HUES48 (cell line): ENCODE results near the gene MCRIP1.

Experiments
- H3K27ac ChIP-seq: one replicate; pipeline ENCODE4 v1.7.0; 2013; ENCODE audit warnings: low read depth, low read length, inconsistent platforms
- H3K27me3 ChIP-seq: 2 replicates; pipeline ENCODE4 v1.6.1; 2013; ENCODE audit warnings: mild to moderate bottlenecking, low read length; ENCODE audit not compliant: control insufficient read depth, insufficient read depth
- H3K36me3 ChIP-seq: 2 replicates; pipeline ENCODE4 v1.6.1; 2013; ENCODE audit warnings: low read length; ENCODE audit not compliant: control insufficient read depth, insufficient read depth
- H3K4me1 ChIP-seq: 2 replicates; pipeline ENCODE4 v1.6.1; 2013; ENCODE audit warnings: mild to moderate bottlenecking, low read length; ENCODE audit not compliant: control insufficient read depth, insufficient read depth
- H3K4me3 ChIP-seq: 2 replicates; pipeline ENCODE4 v1.5.1; 2013; ENCODE audit warnings: mild to moderate bottlenecking, low read depth, low read length
- H3K9ac ChIP-seq: 2 replicates; pipeline ENCODE4 v1.6.1; 2013; ENCODE audit warnings: mild to moderate bottlenecking, low read depth, low read length, moderate library complexity
- H3K9me3 ChIP-seq: 2 replicates; pipeline ENCODE4 v1.6.1; 2013; ENCODE audit warnings: low read length; ENCODE audit not compliant: control insufficient read depth, insufficient read depth

The MCRIP1 gene

DNA sequence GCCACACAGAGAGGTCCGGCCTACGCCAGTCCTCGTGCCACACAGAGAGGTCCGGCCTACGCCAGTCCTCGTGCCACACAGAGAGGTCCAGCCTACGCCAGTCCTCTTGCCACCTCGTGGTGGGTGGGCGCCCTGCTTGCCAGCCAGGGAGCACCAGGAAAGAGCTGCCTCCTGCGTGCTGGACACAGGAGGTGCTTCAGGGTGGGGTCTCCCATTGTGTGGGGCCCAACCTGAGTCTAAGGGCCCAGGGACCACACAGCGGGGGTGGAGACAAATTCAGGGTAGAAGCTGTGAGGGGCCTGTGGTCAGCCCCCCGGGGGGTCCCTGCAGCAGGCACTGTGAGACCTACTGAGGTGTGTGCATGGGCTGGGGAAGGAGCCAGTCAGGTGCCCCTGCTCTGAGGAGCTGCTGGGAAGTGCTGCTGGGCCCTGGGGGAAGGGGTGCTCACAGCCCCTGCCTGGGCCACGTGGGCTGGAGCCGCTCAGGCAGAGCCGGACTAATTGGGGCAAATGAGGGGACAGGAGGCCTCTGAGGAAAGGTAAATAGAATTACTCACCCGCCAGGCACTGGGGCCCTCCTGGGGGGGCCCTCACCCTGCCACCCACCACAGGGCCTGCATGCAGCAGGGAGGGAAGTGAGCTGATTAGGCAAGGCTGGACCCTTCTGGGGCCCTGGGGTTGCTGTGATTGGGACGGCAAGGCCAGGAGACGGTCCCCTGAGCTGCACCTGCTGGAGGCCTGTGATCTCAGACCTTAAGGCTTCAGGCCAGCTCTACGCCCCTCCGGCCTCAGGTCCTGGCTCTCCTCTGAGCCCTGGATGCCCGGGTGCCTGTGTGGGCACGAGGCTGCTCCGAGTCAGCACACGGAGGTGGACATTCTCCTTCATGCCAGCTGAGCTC, 18.1 kb downstream of the MCRIP1 start:
- Histone ChIP-seq H3K36me3 (no peaks in the 10 kb centered on the region), H3K9me3 (no peaks in the 10 kb centered on the region), H3K4me1 (no peaks in the 10 kb centered on the region), H3K9ac (no peak overlapping the region), H3K4me3 (no peak overlapping the region), H3K27ac (no peak overlapping the region), H3K27me3 (no peaks in the 10 kb centered on the region)

DNA sequence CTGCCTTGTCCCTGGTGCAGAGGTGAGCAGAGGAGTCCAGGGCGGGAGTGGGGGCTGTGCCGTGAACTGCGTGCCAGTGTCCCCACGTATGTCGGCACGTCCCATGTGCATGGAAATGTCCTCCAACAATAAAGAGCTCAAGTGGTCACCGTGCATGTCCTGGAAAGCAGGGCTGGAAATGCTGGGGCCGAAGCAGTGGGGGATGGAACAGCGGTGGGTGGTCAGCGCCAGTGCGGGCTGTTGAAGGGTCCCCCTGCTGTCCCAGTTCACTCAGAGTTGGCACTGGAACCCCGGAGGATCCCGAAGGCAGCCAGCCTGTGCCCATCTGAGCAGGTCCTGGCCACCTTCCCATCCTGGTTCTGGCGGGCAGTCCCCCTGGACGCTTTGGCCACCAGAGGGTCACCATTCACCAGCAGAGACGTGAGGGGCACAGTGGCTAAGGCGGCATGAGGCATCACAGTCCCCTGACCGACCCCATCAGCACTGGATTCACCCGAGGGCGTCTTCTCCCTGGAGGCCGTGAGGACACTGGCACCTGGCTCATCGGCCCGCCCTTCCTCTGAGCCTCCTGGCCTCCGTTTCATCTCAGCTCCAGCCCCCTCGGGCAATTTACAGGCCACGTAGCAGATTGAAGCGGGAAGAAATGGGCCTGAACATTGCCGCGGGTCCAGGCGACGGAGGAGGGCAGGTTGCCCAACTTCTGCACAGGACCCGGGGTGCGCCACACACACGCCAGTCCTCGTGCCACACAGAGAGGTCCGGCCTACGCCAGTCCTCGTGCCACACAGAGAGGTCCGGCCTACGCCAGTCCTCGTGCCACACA, 19.0 kb downstream of the MCRIP1 start:
- Histone ChIP-seq H3K4me3 (no peak overlapping the region), H3K9me3 (no peaks in the 10 kb centered on the region), H3K36me3 (no peaks in the 10 kb centered on the region), H3K4me1 (no peaks in the 10 kb centered on the region), H3K27ac (no peak overlapping the region), H3K27me3 (no peaks in the 10 kb centered on the region), H3K9ac (no peak overlapping the region)

DNA sequence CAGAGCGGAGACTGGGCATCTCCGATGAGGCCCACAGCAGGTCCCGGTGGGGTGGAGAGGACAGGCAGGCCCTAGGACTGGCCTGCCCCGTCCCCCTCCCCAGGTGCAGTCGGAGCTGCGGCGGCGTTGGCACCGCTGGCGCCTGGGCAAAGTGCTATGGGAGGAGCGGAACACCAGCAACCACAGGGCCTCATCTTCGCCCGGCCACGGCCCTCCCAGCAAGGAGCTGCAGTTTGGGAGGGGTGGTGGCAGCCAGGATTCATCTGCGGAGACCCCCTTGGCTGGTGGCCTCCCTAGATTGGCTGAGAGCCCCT, 19.8 kb downstream of the MCRIP1 start:
- H3K9ac ChIP-seq: no peak overlapping the region
- H3K36me3 ChIP-seq: no peaks in the 10 kb centered on the region
- H3K27me3 ChIP-seq: no peaks in the 10 kb centered on the region
- no peak overlapping the region for H3K27ac ChIP-seq
- no peaks in the 10 kb centered on the region for H3K4me1 ChIP-seq
- no peaks in the 10 kb centered on the region for H3K9me3 ChIP-seq
- no peak overlapping the region for H3K4me3 ChIP-seq

DNA sequence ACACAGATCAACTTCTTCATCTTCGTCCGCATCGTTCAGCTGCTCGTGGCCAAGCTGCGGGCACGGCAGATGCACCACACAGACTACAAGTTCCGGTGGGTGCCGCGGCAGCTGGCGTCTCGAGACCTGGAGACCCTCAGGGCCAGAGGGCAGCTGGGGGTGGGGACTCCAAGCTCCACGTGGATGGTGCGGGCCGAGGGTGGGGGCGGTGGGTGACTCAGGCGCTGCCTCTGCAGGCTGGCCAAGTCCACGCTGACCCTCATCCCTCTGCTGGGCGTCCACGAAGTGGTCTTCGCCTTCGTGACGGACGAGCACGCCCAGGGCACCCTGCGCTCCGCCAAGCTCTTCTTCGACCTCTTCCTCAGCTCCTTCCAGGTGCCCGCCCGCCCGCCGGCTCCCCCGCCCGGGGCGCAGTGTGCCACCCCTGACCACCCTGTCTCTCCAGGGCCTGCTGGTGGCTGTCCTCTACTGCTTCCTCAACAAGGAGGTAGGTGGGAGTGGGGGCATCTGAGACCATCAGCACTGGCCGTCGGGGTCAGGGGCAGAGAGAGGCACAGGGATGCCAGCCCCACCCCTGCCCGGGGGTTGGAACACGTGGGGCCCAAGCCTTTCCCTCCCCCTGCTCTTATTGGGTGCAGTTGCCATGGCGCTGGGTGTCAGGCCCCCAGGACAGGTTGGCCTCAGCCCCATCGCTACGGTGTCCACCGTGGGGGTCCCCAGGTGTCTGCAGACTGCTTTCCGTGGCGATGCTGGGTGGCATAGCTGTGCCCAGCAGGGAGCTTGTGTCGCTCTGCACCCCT, 20.3 kb downstream of the MCRIP1 start:
- no peaks in the 10 kb centered on the region for H3K36me3 ChIP-seq
- no peaks in the 10 kb centered on the region for H3K9me3 ChIP-seq
- H3K9ac ChIP-seq: no peak overlapping the region
- H3K4me3 ChIP-seq: no peak overlapping the region
- no peaks in the 10 kb centered on the region for H3K27me3 ChIP-seq
- H3K4me1 ChIP-seq: no peaks in the 10 kb centered on the region
- no peak overlapping the region for H3K27ac ChIP-seq

DNA sequence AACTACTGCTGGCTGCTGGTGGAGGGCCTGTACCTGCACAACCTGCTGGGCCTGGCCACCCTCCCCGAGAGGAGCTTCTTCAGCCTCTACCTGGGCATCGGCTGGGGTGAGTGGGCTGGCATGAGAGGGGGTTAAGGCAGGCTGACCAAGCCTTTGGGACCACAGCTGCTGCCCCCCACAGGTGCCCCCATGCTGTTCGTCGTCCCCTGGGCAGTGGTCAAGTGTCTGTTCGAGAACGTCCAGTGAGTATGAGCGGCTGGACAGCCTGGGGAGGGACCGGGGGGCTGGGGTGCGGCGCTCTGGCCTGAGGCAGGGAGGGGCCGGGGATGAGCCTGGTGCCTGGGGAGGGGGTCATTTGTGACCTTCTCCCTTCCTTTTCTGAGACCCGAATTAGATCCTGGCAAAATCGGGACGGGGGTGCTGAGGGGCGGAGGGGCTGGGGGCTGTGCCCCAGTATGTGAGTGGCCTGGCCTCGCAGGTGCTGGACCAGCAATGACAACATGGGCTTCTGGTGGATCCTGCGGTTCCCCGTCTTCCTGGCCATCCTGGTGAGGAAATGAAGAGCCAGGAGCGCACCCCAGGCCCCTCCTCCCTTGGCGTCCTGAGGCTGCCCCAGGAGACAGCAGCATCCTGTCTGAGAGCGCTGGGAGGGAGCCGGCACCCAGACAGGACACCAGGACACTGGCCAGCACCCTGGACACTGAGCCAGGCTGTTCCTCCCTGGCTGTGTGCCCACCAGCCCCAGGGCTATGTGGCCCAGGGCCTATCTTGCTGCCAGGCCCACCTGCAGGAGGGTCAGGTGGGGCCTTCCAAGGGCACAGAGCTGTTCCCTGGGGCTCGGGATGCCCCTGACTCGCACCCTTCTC, 21.2 kb downstream of the MCRIP1 start:
- Histone ChIP-seq H3K27me3 (peaks cover 5% of the 10 kb centered on the region; the same call in 1 of the 2 replicates), H3K9me3 (no peaks in the 10 kb centered on the region), H3K4me1 (no peaks in the 10 kb centered on the region), H3K27ac (no peak overlapping the region), H3K36me3 (no peaks in the 10 kb centered on the region), H3K9ac (no peak overlapping the region), H3K4me3 (no peak overlapping the region)

DNA sequence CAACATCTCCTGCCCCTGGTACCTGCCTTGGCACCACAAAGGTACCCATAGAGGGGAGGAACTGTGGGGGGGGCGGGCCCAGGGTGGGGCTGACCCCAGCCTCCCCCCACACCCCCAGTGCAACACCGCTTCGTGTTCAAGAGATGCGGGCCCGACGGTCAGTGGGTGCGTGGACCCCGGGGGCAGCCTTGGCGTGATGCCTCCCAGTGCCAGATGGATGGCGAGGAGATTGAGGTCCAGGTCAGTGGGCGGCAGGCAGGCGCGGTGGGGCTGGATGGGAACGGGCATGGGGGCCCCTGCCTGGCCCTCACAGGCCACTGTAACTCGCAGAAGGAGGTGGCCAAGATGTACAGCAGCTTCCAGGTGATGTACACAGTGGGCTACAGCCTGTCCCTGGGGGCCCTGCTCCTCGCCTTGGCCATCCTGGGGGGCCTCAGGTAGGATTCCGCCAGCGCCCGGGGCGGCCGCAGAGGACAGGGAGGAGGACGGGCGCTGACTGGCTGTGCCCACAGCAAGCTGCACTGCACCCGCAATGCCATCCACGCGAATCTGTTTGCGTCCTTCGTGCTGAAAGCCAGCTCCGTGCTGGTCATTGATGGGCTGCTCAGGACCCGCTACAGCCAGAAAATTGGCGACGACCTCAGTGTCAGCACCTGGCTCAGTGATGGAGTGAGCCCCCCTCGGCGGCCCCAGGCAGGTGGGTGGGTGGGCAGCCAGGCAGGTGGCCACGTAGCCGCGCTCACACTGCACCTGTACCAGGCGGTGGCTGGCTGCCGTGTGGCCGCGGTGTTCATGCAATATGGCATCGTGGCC, 22.0 kb downstream of the MCRIP1 start:
- Histone ChIP-seq H3K36me3 (no peaks in the 10 kb centered on the region), H3K27ac (no peak overlapping the region), H3K9ac (no peak overlapping the region)

DNA sequence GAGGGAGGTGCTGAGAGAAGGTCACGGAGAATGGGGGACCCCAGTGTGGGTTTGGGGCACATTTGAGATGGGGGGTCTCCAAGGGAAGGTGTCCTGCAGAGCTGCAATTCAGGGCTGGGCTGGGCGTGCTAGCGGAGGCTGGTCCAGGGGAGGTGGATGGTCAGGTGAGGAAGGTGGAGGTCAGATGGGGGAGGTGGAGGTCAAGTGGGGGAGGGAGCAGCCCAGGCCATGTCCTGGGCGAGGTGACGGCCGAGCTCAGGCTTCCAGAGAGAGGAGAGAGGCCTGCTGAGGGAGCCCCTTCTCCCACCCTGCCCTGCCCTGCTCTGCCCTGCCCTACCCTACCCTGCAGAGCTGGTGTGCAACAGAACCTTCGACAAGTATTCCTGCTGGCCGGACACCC, 22.6 kb downstream of the MCRIP1 start:
- Histone ChIP-seq H3K9me3 (no peaks in the 10 kb centered on the region), H3K27ac (no peak overlapping the region), H3K27me3 (peaks cover 18% of the 10 kb centered on the region), H3K4me1 (no peaks in the 10 kb centered on the region), H3K4me3 (no peak overlapping the region), H3K36me3 (no peaks in the 10 kb centered on the region), H3K9ac (no peak overlapping the region)

More for the DNA sequence above, 22.0 kb downstream of the MCRIP1 start:
- Histone ChIP-seq H3K4me1 (no peaks in the 10 kb centered on the region), H3K27me3 (peaks cover 12% of the 10 kb centered on the region), H3K4me3 (no peak overlapping the region), H3K9me3 (no peaks in the 10 kb centered on the region)

DNA sequence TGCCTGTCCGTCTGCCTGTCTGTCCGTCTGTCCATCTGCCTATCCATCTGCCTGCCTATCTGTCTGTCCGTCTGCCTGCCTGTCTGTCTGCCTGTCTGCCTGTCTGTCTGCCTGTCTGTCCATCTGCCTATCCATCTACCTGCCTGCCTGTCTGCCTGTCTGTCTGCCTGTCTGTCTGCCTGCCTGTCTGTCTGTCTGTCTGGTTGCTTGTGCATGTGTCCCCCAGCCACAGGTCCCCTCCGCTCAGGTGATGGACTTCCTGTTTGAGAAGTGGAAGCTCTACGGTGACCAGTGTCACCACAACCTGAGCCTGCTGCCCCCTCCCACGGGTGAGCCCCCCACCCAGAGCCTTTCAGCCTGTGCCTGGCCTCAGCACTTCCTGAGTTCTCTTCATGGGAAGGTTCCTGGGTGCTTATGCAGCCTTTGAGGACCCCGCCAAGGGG, 23.5 kb downstream of the MCRIP1 start:
- Histone ChIP-seq H3K9ac (no peak overlapping the region), H3K27me3 (peaks cover 25% of the 10 kb centered on the region), H3K9me3 (no peaks in the 10 kb centered on the region), H3K4me1 (no peaks in the 10 kb centered on the region), H3K4me3 (no peak overlapping the region), H3K36me3 (no peaks in the 10 kb centered on the region), H3K27ac (no peak overlapping the region)

DNA sequence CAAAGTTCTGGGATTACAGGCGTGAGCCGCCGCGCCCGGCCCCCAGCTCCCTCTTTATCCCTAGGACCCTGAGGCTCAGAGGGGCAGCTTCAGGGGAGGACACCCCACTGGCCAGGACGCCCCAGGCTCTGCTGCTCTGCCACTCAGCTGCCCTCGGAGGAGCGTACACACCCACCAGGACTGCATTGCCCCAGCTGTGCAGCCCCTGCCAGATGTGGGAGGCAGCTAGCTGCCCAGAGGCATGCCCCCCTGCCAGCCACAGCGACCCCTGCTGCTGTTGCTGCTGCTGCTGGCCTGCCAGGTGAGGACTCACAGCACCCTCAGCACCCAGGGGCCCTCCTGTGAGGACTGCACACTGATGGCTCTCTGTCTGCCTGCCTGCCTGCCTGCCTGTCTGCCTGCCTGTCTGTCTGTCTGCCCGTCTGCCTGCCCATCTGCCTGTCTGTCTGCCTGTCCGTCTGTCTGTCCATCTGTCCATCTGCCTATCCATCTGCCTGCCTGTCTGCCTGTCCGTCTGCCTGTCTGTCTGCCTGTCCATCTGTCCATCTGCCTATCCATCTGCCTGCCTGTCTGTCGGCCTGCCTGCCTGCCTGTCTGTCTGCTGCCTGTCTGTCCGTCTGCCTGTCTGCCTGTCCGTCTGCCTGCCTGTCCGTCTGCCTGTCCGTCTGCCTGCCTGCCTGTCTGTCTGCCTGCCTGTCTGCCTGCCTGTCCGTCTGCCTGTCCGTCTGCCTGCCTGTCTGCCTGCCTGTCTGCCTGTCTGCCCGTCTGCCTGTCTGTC, 24.1 kb downstream of the MCRIP1 start:
- no peak overlapping the region for H3K9ac ChIP-seq
- H3K9me3 ChIP-seq: no peaks in the 10 kb centered on the region
- peaks cover 31% of the 10 kb centered on the region for H3K27me3 ChIP-seq
- no peak overlapping the region for H3K27ac ChIP-seq
- no peaks in the 10 kb centered on the region for H3K4me1 ChIP-seq
- no peaks in the 10 kb centered on the region for H3K36me3 ChIP-seq
- H3K4me3 ChIP-seq: no peak overlapping the region
